NCI-H1436 (cell line): ENCODE results near the gene DTWD2.
"Not testable (repeated sequence)": the region's sequence is repeated elsewhere in the genome, so short reads cannot be mapped to it uniquely, and the experiment has no call there.

Experiments used
- DNase-seq: peaks from one replicate; lab custom pipeline; 2025; lab: John Stamatoyannopoulos, UW

The DTWD2 gene

DNA sequence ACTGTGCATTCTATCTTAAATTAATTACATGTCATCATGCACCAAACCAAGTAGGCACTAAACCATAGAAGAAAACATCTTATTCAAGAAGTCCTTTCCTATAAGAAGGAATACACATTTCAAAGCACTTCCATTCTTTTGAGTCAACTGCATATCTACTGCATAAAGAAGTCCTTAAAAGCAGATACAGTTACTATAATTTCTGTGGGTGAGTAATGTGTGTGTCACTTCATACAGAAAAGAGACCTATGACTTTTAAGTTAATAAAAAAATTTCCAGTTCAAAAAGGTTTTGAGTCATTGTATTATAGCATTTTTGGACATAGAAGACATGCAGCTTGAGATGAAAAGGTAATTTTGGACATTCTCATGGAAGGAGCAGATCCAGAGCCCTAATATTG lies 125.0 kb downstream of the DTWD2 start:
- no peak for DNase-seq

GRCh38 chr5:118862596-118862995 lies 125.8 kb downstream of the DTWD2 start:
- DNase-seq, result no peak

GRCh38 chr5:118857700-118858099 lies 130.6 kb downstream of the DTWD2 start:
- DNase-seq, result no peak

DNA sequence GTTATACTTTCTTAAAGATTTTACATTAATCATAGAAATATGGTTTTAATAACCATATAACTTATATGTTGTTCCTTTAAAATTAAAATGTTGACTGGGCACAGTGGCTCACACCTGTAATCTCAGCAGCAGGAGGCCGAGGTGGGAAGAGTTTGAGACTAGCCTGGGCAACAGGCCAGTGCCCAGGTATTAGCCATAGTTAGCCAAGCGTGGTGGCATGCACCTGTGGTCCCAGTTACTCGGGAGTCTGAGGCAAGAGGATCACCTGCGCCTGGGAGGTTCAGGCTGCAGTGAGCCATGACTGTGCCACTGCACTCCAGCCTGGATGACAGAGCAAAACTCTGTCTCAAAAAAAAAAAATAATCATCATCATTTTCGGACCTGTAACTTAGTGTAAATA lies 133.5 kb downstream of the DTWD2 start:
- DNase-seq, result no peak

DNA sequence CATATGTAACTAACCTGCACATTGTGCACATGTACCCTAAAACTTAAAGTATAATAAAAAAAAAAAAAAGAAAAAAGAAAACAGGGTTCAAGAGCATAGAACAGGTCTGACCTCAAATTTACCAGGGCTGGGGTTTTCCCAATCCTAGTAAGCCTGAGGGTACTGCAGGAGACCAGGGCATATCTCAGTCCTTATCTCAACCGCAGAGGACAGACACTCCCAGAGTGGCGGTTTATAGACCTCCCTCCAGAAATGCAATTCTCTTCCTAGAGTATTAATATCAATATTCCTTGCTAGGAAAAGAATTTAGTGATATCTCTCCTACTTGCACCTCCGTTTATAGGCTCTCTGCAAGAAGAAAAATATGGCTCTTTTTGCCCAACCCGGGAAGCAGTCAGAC lies 136.6 kb downstream of the DTWD2 start:
- DNase-seq, result not testable (repeated sequence)

DNA sequence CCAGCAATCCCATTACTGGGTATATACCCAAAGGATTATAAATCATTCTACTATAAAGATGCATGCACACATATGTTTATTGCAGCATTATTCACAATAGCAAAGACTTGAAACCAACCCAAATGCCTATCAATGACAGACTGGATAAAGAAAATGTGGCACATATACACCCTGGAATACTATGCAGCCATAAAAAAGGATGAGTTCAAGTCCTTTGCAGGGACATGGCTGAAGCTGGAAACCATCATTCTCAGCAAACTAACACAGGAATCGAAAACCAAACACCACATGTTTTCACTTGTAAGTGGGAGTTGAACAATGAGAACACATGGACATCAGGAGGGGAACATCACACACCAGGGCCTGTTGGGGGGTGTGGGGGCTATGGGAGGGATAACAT lies 138.8 kb downstream of the DTWD2 start:
- not testable (repeated sequence) for DNase-seq

- no peak for DNase-seq
Measured at GRCh38 chr5:118844351-118844750, 144.0 kb downstream of the DTWD2 start.

DNA sequence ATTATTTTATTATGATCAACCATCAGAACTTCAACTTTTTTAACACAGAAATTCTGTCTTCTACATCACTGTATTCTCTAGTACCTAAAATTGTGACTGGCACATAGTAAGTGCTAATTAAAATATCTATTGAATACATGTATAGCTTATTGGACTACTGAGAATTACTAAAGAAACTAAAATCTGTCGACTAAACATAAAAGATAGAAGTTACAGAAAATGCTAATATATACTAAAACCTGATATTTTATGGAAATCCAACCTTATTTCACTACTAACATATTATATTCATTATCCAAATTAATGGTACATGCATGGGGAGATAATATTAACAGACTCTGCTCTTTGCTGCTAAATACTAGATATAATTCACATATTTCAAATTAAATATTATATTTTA lies 153.6 kb downstream of the DTWD2 start:
- DNase-seq, result no peak

GRCh38 chr5:118832974-118833373 lies 155.4 kb downstream of the DTWD2 start:
- no peak for DNase-seq

DNA sequence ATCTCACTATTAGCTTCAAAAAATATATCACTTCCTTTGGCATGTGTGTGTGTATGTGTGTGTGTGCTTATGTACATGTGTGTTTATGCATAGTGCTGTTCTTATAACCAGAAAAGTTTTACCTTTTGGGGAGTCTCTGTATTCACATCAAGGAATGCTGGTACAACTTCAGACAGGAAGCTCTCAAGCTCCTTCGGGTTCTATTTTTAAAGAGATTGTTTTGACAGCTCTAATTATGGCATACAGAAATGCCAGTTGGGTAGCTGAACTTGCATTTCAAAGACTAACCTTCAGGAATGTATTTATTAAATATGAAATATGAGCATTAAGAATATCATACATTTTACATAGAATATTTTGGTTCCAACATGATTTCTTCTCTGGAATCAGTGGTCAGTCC lies 163.1 kb downstream of the DTWD2 start:
- no peak for DNase-seq

DNA sequence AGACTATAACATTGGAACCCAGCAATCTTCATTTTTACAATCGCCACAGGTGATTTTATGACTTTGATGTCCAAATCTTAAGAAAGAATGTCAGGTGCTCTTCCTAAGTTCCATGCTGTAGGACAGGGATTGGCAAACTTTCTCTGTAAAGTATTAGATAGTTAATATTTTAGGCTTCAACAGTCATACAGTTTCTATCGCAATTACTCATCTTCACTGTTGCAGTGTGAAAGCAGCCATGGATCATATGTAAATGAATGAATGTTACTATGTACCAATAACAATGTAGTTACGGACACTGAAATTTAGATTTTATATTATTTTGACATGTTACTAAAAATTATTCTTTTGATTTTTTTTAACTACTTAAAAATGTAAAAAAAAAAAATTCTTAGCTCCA lies 169.7 kb downstream of the DTWD2 start:
- DNase-seq, result no peak

DNA sequence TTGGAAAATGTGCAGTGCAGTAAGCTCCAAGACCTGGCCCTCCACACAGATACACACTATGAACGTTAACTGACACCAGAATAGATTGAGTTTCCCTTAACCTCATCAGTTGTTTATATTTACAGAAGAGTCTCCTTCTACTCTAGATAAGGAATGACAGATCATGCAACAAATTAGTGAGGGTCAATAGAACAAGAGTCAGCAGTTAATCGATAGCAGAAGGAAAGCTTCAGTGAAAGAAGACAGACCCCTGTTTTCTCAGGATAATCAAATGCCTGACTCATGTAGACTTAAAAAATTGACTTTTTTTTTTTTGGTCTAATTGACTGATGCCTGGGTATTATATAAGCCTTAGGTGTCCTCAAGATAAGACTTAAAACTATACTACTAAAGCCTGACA lies 179.9 kb downstream of the DTWD2 start:
- no peak for DNase-seq

GRCh38 chr5:118806571-118806970 lies 181.8 kb downstream of the DTWD2 start:
- DNase-seq, result no peak

DNA sequence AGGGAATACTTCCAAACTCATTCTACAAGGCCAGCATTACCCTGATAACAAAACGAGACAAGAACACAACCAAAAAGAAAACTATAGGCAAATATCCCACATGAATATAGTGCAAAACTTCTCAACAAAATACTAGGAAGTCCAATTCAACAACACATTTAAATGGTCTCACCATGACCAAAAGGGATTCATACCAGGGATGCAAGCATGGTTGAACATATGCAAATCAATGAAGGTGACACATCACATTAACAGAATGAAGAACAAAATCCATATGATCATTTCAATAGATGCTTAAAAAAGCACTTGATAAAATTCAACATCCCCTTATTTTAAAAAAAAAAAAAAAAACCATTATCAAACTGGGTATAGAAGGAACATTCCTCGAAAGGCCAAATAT lies 186.0 kb downstream of the DTWD2 start:
- no peak for DNase-seq

GRCh38 chr5:118796081-118796480 lies 192.3 kb downstream of the DTWD2 start:
- DNase-seq, result no peak

DNA sequence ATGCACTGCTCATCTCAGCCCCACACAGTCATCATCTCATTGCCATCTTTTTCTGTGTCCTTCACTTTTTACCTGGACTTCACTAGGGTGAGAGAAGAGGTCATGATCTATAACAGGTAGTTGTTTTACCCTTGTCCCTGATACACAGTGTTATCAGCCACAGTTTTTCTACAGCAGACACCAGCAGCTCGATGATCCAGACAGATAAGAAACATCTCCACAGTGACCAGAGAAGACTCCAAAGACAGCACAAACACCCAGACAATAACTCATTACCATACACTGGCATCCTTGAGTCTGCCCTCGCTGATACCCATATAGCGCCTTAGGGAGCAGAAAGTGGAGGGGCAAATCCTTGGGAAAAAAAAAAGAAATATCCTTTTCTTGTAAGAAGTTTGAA lies 194.1 kb downstream of the DTWD2 start:
- no peak for DNase-seq

DNA sequence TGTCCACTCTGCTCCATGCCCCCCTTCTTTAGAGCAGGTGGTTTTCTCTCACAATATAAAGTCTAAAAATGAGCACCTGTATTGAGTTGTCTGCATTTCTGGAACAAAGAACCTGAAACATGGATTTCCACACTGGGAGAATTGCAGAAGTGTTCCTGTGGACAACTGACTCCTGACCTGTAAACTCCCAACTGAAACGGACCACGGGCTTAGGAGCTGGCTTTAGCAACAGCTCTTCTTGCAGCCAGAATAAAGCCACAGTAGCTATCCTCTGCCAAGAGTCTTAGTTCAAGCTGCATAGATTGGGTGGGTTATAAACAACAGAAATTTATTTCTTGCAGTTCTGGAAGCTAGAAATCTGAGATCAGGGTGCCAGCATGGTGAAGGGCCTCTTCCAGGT lies 194.7 kb downstream of the DTWD2 start:
- DNase-seq, result no peak

DNA sequence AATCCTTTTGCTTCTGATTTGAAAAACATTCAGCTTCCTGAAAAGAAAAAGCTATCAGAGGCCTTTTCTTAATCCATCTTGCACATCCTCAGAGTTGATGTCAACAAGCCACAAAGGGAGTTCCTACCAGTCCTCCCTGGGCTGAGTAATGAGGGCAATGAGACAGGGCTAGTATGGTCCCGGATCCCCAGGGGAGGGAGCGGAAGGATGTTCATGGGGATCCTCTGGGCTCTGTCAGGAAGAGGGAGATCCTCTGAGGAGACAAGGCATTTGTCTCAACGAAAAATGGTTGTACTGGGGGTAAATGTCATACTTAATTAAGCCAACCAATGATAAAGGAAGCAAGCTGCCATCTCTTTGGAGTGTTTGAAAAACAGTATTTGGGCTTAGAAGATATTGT lies 195.3 kb downstream of the DTWD2 start:
- DNase-seq, result no peak

GRCh38 chr5:118791926-118792734 lies 196.2 kb downstream of the DTWD2 start:
- peak; percentile 34 for DNase-seq

- DNase-seq, result no peak
Measured at GRCh38 chr5:118789366-118789765, 199.0 kb downstream of the DTWD2 start.

GRCh38 chr5:118788351-118788750 lies 200.0 kb downstream of the DTWD2 start:
- DNase-seq, result no peak
